Thymus (tissue), 14 donors: Measurements from ENCODE around the gene GRM4. TPM values are rescaled to one million over a fixed set of nuclear protein-coding genes. Genes with fewer than 3 reads are reported as not detected.
A peak's percentile ranks its signal among the peaks of the same experiment; 100 is the strongest.
"Not testable (repeated sequence)": the region's sequence is repeated elsewhere in the genome, so short reads cannot be mapped to it uniquely, and the experiment has no call there.

Experiments used
- DNase-seq, 9 donors: peaks; one replicate each; pipeline ENCODE4 v3.0.0-alpha.2; 2013; ENCODE audit warnings: low spot score in 9 of 9, low read depth in 6 of 9, missing footprints in 1 of 9
- H3K27ac ChIP-seq, 2 donors: one replicate each; pipeline ENCODE4 v1.5.1; 2013; ENCODE audit warnings: control low read depth in 1 of 2, low read depth in 1 of 2, low read length in 1 of 2, mild to moderate bottlenecking in 1 of 2, moderate library complexity in 1 of 2
- H3K27me3 ChIP-seq, 2 donors: one replicate each; pipeline ENCODE4 v1.5.1; 2013; ENCODE audit warnings: low read length in 1 of 2; ENCODE audit not compliant: control insufficient read depth in 2 of 2, insufficient read depth in 1 of 2
- H3K36me3 ChIP-seq, 2 donors: one replicate each; pipeline ENCODE4 v1.5.1; 2013; ENCODE audit warnings: low read length in 1 of 2, mild to moderate bottlenecking in 1 of 2, moderate library complexity in 1 of 2; ENCODE audit not compliant: control insufficient read depth in 2 of 2, insufficient read depth in 2 of 2
- H3K4me1 ChIP-seq, 2 donors: one replicate each; pipeline ENCODE4 v1.5.1; 2013; ENCODE audit warnings: low read length in 2 of 2; ENCODE audit not compliant: control insufficient read depth in 2 of 2, insufficient read depth in 2 of 2
- H3K4me3 ChIP-seq, 2 donors: one replicate each; pipeline ENCODE4 v1.5.1; 2013; ENCODE audit warnings: low read length in 2 of 2, control low read depth in 1 of 2, mild to moderate bottlenecking in 1 of 2
- H3K9me3 ChIP-seq, 2 donors: one replicate each; pipeline ENCODE4 v1.5.1; 2013; ENCODE audit warnings: low read length in 1 of 2, mild to moderate bottlenecking in 1 of 2; ENCODE audit not compliant: control insufficient read depth in 2 of 2, insufficient read depth in 1 of 2
- WGBS: extraction: QIAGEN DNeasy Blood & Tissue Kit; methylation state at CpG from one replicate; pipeline ENCODE4 v1.1.7; 2013; 5-methylcytosine and 5-hydroxymethylcytosine counted together
- long read RNA-seq, 10 donors: transcript quantifications; one replicate each; lab custom pipeline, GENCODE V29; 2026
- polyA plus RNA-seq: library from polyadenylated mRNA; stranded (reverse); fragments of 200-250 nt; gene quantifications from one replicate; pipeline ENCODE4 v1.2.3, GENCODE V29; 2013
- total RNA-seq: library from RNA; stranded (reverse); fragments of 120-200 nt; gene quantifications from one replicate; pipeline ENCODE4 v1.2.4, GENCODE V29; 2013
- donor health status: healthy.

Gene GRM4
- 0.14 TPM for total RNA-seq
- 0.27 TPM for polyA plus RNA-seq
- long read RNA-seq, donor 1, result 0 reads
- long read RNA-seq, donor 2, result 0 reads
- long read RNA-seq, donor 3, result 0 reads
- long read RNA-seq, donor 4, result 0 reads
- long read RNA-seq, donor 5, partial matches to known transcripts, result 494 of 514 reads
- long read RNA-seq, donor 5, other reads (novel, unspliced or antisense), result 20 of 514 reads
- long read RNA-seq, donor 6, result 0 reads
- long read RNA-seq, donor 7, partial matches to known transcripts, result 145 of 396 reads
- long read RNA-seq, donor 7, other reads (novel, unspliced or antisense), result 251 of 396 reads
- long read RNA-seq, donor 8, result 0 reads
- long read RNA-seq, donor 9, result 0 reads
- long read RNA-seq, donor 10, partial matches to known transcripts, result 203 of 487 reads
- long read RNA-seq, donor 10, other reads (novel, unspliced or antisense), result 284 of 487 reads

DNA sequence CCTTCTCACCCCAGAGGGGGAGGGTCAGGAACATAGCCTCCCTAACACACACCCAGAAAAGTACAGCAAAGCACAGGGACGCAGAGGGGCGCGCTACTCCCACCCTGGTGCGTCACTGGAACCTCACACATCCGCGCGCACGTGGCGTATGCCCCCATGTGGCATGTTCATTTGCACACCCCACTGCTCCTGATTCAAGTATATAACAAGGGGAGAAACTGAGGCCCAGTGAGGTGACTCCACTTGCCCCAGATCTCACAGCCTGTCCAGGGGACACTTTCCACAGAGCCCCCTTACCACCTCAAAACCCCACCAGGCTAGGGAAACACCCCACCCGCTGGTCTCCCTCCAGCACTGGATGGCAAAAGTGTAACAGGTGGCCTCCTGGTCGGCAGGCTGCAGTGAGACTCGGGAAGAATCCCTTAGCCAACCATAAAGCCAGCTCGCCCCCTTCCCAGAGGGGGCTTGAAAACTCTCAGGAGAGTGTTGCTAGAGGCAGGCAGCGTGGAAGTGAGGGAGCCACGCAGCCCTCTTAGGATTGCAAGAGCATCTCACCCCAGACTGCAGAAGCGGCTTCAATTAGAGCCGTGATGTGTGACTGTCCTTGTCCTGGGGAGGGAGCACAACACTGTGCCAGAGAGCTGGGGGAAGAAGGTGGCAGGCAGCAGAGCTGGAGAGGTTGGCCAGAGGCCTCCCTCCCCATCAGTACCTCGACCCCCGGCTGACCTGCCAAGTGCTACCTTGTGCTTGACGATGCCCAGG is at the start of gene GRM4:
Gene GRM4, minus strand, starts transcription at position 67 of the 762 bp plus-strand sequence. CDS start 12,591 bp downstream, outside the sequence.
- peak within 1 kb of the TSS in 1 of 2 donors; percentile 41 for H3K4me3 ChIP-seq
- H3K36me3 ChIP-seq, result no peaks in the 10 kb centered on the region
- peaks cover 64 to 97% of the 10 kb centered on the region in 2 donors for H3K27me3 ChIP-seq
- WGBS, result 61% methylated on average over 20 of the region's 20 CpGs
- peaks cover 14 to 18% of the 10 kb centered on the region in 2 donors for H3K4me1 ChIP-seq
- H3K27ac ChIP-seq, result no peak within 1 kb of the TSS
- peaks cover 0 to 10% of the 10 kb centered on the region in 2 donors for H3K9me3 ChIP-seq
- no peak for DNase-seq

DNA sequence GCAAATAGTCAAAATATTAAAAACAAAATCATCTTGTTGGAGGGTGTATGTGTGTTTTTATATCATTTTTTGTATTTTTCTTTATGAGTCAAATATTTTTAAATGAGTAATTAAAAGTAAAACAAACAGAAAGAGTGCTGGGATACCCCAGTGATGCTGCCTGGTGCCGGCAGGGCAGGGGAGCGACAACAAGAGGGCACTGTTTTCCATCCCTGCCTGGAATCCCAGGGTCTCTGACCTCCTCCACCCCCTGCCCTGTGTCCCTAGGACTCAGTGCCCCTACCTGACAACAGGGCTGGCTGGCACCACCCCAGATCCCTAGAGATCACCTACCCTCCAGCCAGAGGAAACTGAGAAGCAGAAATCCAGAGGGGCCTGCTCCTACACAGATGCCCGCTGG is 48.9 kb upstream of the GRM4 start:
- DNase-seq, result no peak
- 98% methylated on average over 3 of the region's 3 CpGs for WGBS
- peaks cover 3 to 19% of the 10 kb centered on the region in 2 donors for H3K4me1 ChIP-seq
- peaks cover 0 to 20% of the 10 kb centered on the region in 2 donors for H3K27me3 ChIP-seq
- H3K4me3 ChIP-seq, result no peak overlapping the region
- no peaks in the 10 kb centered on the region for H3K9me3 ChIP-seq
- no peaks in the 10 kb centered on the region for H3K36me3 ChIP-seq
- no peak overlapping the region for H3K27ac ChIP-seq

DNA sequence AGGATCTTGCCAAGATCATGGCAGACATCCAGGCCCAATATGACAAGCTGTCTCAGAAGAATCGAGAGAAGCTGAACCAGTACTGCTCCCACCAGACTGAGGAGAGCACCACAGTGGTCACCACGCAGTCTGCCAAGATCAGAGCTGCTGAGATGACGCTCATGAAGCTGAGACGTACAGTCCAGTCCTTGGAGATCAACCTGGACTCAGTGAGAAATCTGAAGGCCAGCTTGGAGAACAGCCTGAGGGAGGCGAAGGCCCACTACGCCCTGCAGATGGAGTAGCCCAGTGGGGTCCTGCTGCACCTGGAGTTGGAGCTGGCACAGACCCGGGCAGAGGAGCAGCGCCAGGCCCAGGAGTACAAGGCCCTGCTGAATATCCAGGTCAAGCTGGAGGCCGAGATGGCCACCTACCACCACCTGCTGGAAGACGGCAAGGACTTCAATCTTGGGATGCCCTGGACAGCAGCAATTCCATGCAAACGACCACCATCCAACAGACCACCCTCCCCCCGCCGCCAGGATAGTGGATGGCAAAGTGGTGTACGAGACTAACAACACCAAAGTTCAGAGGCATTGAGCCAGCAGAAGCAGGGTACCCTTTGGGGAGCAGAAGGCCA is 44.7 kb upstream of the GRM4 start:
- H3K9me3 ChIP-seq, result no peaks in the 10 kb centered on the region
- H3K36me3 ChIP-seq, result no peaks in the 10 kb centered on the region
- no peak for DNase-seq
- WGBS, result 95% methylated on average over 14 of the region's 14 CpGs
- H3K4me3 ChIP-seq, result no peak overlapping the region
- H3K27ac ChIP-seq, result no peak overlapping the region
- peaks cover 0 to 7% of the 10 kb centered on the region in 2 donors for H3K27me3 ChIP-seq
- H3K4me1 ChIP-seq, result peaks cover 3 to 11% of the 10 kb centered on the region in 2 donors

- no peak overlapping the region for H3K4me3 ChIP-seq
- no peaks in the 10 kb centered on the region for H3K9me3 ChIP-seq
- no peaks in the 10 kb centered on the region for H3K36me3 ChIP-seq
- H3K27ac ChIP-seq, result no peak overlapping the region
- peaks cover 0 to 2% of the 10 kb centered on the region in 2 donors for H3K27me3 ChIP-seq
- peaks cover 3 to 11% of the 10 kb centered on the region in 2 donors for H3K4me1 ChIP-seq
- 59% methylated on average over 12 of the region's 12 CpGs for WGBS
- peak in 5 of 9 donors; percentile 25 to 63 (median 44) for DNase-seq
Measured at GRCh38 chr6:34189806-34190503, 44.1 kb upstream of the GRM4 start.

DNA sequence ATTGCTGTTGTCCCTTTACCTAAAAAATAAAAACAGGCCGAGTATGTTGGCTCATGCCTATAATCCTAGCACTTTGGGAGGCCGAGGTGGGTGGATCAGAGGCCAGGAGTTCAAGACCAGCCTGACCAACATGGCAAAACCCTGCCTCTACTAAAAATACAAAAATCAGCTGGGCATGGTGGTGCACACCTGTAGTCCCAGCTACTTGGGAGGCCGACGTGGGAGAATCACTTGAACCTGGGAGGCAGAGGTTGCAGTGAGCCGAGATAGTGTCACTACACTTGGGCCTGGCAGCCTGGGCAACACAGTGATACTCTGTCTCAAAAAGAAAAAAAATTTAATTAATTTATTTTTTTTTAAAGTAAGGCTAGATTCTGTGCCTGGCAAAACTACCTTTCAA is 38.8 kb upstream of the GRM4 start:
- not testable (repeated sequence) for DNase-seq, H3K4me3 ChIP-seq, H3K27me3 ChIP-seq, H3K27ac ChIP-seq, H3K36me3 ChIP-seq
- Histone ChIP-seq H3K4me1 (peaks cover 18 to 22% of the 10 kb centered on the region in 2 donors), H3K9me3 (peaks cover 0 to 11% of the 10 kb centered on the region in 2 donors)
- WGBS, result 97% methylated on average over 5 of the region's 5 CpGs

DNA sequence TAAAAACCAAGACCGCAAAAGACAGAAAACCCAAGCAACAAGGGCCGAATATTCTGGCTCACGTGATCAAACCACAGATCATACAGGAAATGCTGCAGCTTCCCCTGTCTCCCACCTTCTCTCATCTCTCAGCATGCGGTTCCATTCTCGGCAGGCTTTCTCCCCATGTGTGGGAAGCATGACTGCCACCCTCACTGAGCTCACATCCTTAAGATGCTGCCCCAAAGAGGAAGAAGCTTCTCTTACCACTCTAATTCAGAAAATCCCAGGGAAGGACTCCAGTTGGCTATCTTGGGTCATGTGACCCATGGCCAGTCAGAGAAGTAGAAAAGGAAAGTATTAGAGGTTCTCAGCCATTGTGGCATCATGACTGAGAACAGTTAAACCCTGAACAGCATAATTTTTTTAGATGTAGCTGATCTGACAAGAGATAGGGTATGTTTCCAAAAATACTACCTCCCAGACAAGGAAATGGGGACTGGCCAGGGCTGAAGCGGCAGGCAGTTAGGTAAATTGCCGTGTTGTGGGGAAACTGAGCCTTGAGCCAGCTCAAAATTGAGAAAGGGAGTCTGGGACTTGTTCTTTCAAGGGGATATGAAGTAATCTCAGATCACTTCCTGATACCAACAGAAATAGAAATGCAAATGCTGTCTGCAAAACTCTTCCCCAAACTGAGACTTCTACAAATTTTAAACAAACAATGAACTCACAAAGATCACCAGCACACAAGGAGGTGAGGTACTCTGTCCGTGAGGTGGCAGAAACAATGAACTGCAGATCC is 37.1 kb upstream of the GRM4 start:
- peak; percentile 58 to 93 (median 77) for DNase-seq
- H3K4me3 ChIP-seq, result peak overlapping the region in 1 of 2 donors; percentile 20
- H3K4me1 ChIP-seq, result peaks cover 20 to 24% of the 10 kb centered on the region in 2 donors

GRCh38 chr6:34181908-34182307 is 36.0 kb upstream of the GRM4 start:
- no peaks in the 10 kb centered on the region for H3K36me3 ChIP-seq
- H3K4me3 ChIP-seq, result no peak overlapping the region
- peak overlapping the region; percentile 64 to 77 for H3K27ac ChIP-seq
- H3K9me3 ChIP-seq, result peaks cover 0 to 23% of the 10 kb centered on the region in 2 donors
- 80% methylated on average over 1 of the region's 1 CpG for WGBS
- H3K4me1 ChIP-seq, result peaks cover 20 to 24% of the 10 kb centered on the region in 2 donors
- DNase-seq, result no peak
- no peaks in the 10 kb centered on the region for H3K27me3 ChIP-seq

More for the DNA sequence above, 37.1 kb upstream of the GRM4 start:
- Histone ChIP-seq H3K9me3 (peaks cover 0 to 20% of the 10 kb centered on the region in 2 donors), H3K27me3 (no peaks in the 10 kb centered on the region), H3K27ac (peak overlapping the region; percentile 77 to 87), H3K36me3 (no peaks in the 10 kb centered on the region)
- WGBS, result 21% methylated on average over 8 of the region's 8 CpGs

GRCh38 chr6:34179106-34179720 is 33.3 kb upstream of the GRM4 start:
- DNase-seq, result no peak
- Histone ChIP-seq H3K4me1 (peaks cover 20 to 24% of the 10 kb centered on the region in 2 donors), H3K27me3 (no peaks in the 10 kb centered on the region), H3K27ac (no peak overlapping the region), H3K9me3 (peaks cover 0 to 21% of the 10 kb centered on the region in 2 donors), H3K4me3 (no peak overlapping the region), H3K36me3 (no peaks in the 10 kb centered on the region)
- 87% methylated on average over 12 of the region's 12 CpGs for WGBS
